Pancreas (tissue), 10 donors: ENCODE results near the gene ASXL2. TPM values are rescaled to one million over a fixed set of nuclear protein-coding genes. Genes with fewer than 3 reads are reported as not detected.
"Not testable (repeated sequence)": the region's sequence is repeated elsewhere in the genome, so short reads cannot be mapped to it uniquely, and the experiment has no call there.

ENCODE experiments used
- ATAC-seq, 4 donors: fragments of 200-7000 bp; cut with Tn5 transposase; one replicate each; pipeline versions ENCODE4 v1.8.0 to v1.9.1; 2020; ENCODE audit warnings: mild to moderate bottlenecking in 4 of 4, moderate library complexity in 4 of 4
- DNase-seq, 6 donors: peaks; one replicate each; pipeline ENCODE4 v3.0.0-alpha.2; 2020
- FAIRE-seq: peaks from 2 replicates; lab custom pipeline; 2012; peaks lifted over from hg19 to GRCh38; lab: Jason Lieb, UNC
- H3K27ac ChIP-seq, 4 donors: fragments of 200-600 bp; sonication (generic); 1 replicate in 3 of 4; 2 replicates in 1 of 4; pipeline versions ENCODE4 v1.5.0 to v1.8.0; 2020
- H3K27me3 ChIP-seq, 4 donors: fragments of 200-600 bp; one replicate each; pipeline ENCODE4 v1.8.0; 2021
- H3K36me3 ChIP-seq, 3 donors: fragments of 200-600 bp; sonication (generic) in 1 of 3; one replicate each; pipeline versions ENCODE4 v1.5.0 to v1.8.0; 2020 to 2021
- H3K4me1 ChIP-seq, 3 donors: fragments of 200-600 bp; one replicate each; pipeline ENCODE4 v1.8.0; 2021
- H3K4me3 ChIP-seq, 4 donors: fragments of 200-600 bp; sonication (generic) in 2 of 4; one replicate each; pipeline versions ENCODE4 v1.5.0 to v1.8.0; 2020 to 2021
- H3K9me3 ChIP-seq, 4 donors: fragments of 200-600 bp; one replicate each; pipeline ENCODE4 v1.8.0; 2021
- CTCF ChIP-seq, 4 donors: fragments of 200-600 bp; sonication (generic) in 3 of 4; IDR thresholded peaks; one replicate each; pipeline versions ENCODE4 v1.5.0 to v1.8.0; 2021; ENCODE audit warnings: antibody characterized with exemption in 4 of 4
- WGBS, 2 donors: extraction: QIAGEN DNeasy Blood & Tissue Kit; methylation state at CpG; one replicate each; pipeline ENCODE4 v1.1.7; 2013; 5-methylcytosine and 5-hydroxymethylcytosine counted together
- intact Hi-C, 3 donors: fragments of 100-400 bp; cut with DNase I; formaldehyde crosslinking; loops; one replicate each; pipeline versions ENCODE4 v1.11.1 to v1.14.2; 2022
- polyA plus RNA-seq, 2 donors: library from polyadenylated mRNA; stranded (reverse); fragments of 200-250 nt; gene quantifications; one replicate each; pipeline ENCODE4 v1.2.3, GENCODE V29; 2013
- total RNA-seq, 6 donors: library from RNA; stranded (reverse); fragmentation: NEBNext Ultra II Directional in 4 of 6; extraction: Animal tissue kit (Norgen Biotek cat#: 25700) in 4 of 6; gene quantifications; one replicate each; pipeline versions ENCODE4 v1.2.1 to v1.2.4, GENCODE V29; 2021 to 2023
- donor health status: healthy with polysubstance abuse.
- donor health status: DM: no; HTN: no; CAD: no; lungs with moderate emphysema.
- donor health status: DM: no; HTN: no; CAD: no.
- donor health status: control.
- donor health status: control.
- donor health status: Bipolar disorder and iron deficiency.
- donor health status: DM: yes; HTN: yes; CAD: no.
- donor health status: DM: no; HTN: no; CAD: no.
- donor health status: DM: no; HTN: no; CAD: no.
- donor health status: DM: yes; HTN: yes; CAD: no.

Gene ASXL2
- total and polyA plus RNA-seq, 8 donors, result 1.6 to 21.7 (median 9.5) TPM

GRCh38 chr2:25855065-25855464 lies 23.2 kb downstream of the ASXL2 start:
- 88 to 90% methylated on average over 3 of the region's 3 CpGs for WGBS, 2 donors
- DNase-seq, result no peak

GRCh38 chr2:25854613-25855012 lies 23.7 kb downstream of the ASXL2 start:
- intact Hi-C loops, result no loop called here
- H3K27ac ChIP-seq, result no peak overlapping the region
- no peaks in the 10 kb centered on the region for H3K27me3 ChIP-seq
- peaks cover 0 to 13% (median 0%) of the 10 kb centered on the region in 3 donors for H3K4me1 ChIP-seq
- no peaks in the 10 kb centered on the region for H3K9me3 ChIP-seq
- ATAC-seq (peak in 1 of 4 donors; percentile 9), FAIRE-seq (no peak), DNase-seq (no peak)
- 54 to 56% methylated on average over 2 of the region's 2 CpGs for WGBS, 2 donors
- H3K4me3 ChIP-seq, result no peak overlapping the region
- H3K36me3 ChIP-seq, result no peaks in the 10 kb centered on the region
- no peak for TF ChIP-seq CTCF (IDR thresholded peaks at IDR 0.05)

More at GRCh38 chr2:25855065-25855464, 23.2 kb downstream of the ASXL2 start:
- ATAC-seq (no peak), FAIRE-seq (no peak)
- peaks cover 0 to 13% (median 0%) of the 10 kb centered on the region in 3 donors for H3K4me1 ChIP-seq
- H3K27ac ChIP-seq, result no peak overlapping the region
- no peak for TF ChIP-seq CTCF (IDR thresholded peaks at IDR 0.05)
- no peak overlapping the region for H3K4me3 ChIP-seq
- no peaks in the 10 kb centered on the region for H3K36me3 ChIP-seq
- no peaks in the 10 kb centered on the region for H3K27me3 ChIP-seq
- intact Hi-C loops, result no loop called here
- H3K9me3 ChIP-seq, result no peaks in the 10 kb centered on the region

GRCh38 chr2:25853038-25853638 lies 25.1 kb downstream of the ASXL2 start:
- Histone ChIP-seq H3K4me1 (peaks cover 0 to 13% (median 0%) of the 10 kb centered on the region in 3 donors), H3K27me3 (no peaks in the 10 kb centered on the region), H3K36me3 (no peaks in the 10 kb centered on the region), H3K9me3 (no peaks in the 10 kb centered on the region), H3K4me3 (no peak overlapping the region), H3K27ac (no peak overlapping the region)
- 65 to 74% methylated on average over 5 of the region's 5 CpGs for WGBS, 2 donors
- intact Hi-C loops, result no loop called here
- DNase-seq (no peak), ATAC-seq (no peak), FAIRE-seq (no peak)
- no peak for TF ChIP-seq CTCF (IDR thresholded peaks at IDR 0.05)

GRCh38 chr2:25851740-25852503 lies 26.4 kb downstream of the ASXL2 start:
- no peak for DNase-seq
- Histone ChIP-seq H3K36me3 (no peaks in the 10 kb centered on the region), H3K27ac (no peak overlapping the region), H3K4me3 (no peak overlapping the region), H3K27me3 (no peaks in the 10 kb centered on the region), H3K4me1 (peaks cover 0 to 13% (median 0%) of the 10 kb centered on the region in 3 donors), H3K9me3 (no peaks in the 10 kb centered on the region)
- peak; percentile 89 for FAIRE-seq
- 33 to 42% methylated on average over 11 of the region's 11 CpGs for WGBS, 2 donors
- peak; percentile 91 to 99 (median 98) for ATAC-seq
- peak; percentile 45 to 76 (median 60) for TF ChIP-seq CTCF (IDR thresholded peaks at IDR 0.05)
- intact Hi-C loops, result no loop called here

GRCh38 chr2:25850400-25850799 lies 27.9 kb downstream of the ASXL2 start:
- DNase-seq, FAIRE-seq, H3K4me3 ChIP-seq, H3K36me3 ChIP-seq, intact Hi-C loops, H3K27ac ChIP-seq, H3K27me3 ChIP-seq, H3K9me3 ChIP-seq, ATAC-seq: not testable (repeated sequence)
- H3K4me1 ChIP-seq, result peaks cover 0 to 13% (median 0%) of the 10 kb centered on the region in 3 donors
- 66% methylated on average over 4 of the region's 4 CpGs for WGBS, 2 donors

- H3K36me3 ChIP-seq, H3K27me3 ChIP-seq, FAIRE-seq, DNase-seq, H3K27ac ChIP-seq, ATAC-seq, intact Hi-C loops, H3K4me3 ChIP-seq, H3K9me3 ChIP-seq: not testable (repeated sequence)
- WGBS, 2 donors, result 97 to 99% methylated on average over 7 of the region's 7 CpGs
- H3K4me1 ChIP-seq, result peaks cover 0 to 13% (median 0%) of the 10 kb centered on the region in 3 donors
Observed at GRCh38 chr2:25849350-25849749, 28.9 kb downstream of the ASXL2 start.
